Neural progenitor cell (in vitro differentiated cells): ENCODE measurements around the gene SLC23A1. TPM values are rescaled to one million over a fixed set of nuclear protein-coding genes. Genes with fewer than 3 reads are reported as not detected.
A peak's percentile ranks its signal among the peaks of the same experiment; 100 is the strongest.

Experiments
- DNase-seq: peaks from one replicate; pipeline ENCODE4 v3.0.0-alpha.2; 2016; ENCODE audit warnings: low spot score
- H2AFZ ChIP-seq: fragments of 200-600 bp; sonication (generic); replicated peaks from 2 replicates; pipeline ENCODE4 v1.6.1; 2016; ENCODE audit warnings: antibody characterized with exemption
- H3F3A ChIP-seq: fragments of 200-600 bp; sonication (generic); 2 replicates; pipeline ENCODE4 v1.6.1; 2016; ENCODE audit warnings: antibody characterized with exemption, low read depth
- H3K27ac ChIP-seq: fragments of 200-600 bp; sonication (generic); 2 replicates; pipeline ENCODE4 v1.5.1; 2016; ENCODE audit warnings: mild to moderate bottlenecking
- H3K27me3 ChIP-seq: fragments of 200-600 bp; sonication (generic); 2 replicates; pipeline ENCODE4 v1.6.1; 2016; ENCODE audit warnings: mild to moderate bottlenecking, moderate library complexity
- H3K36me3 ChIP-seq: fragments of 200-600 bp; sonication (generic); 2 replicates; pipeline ENCODE4 v1.5.1; 2016
- H3K4me1 ChIP-seq: fragments of 200-600 bp; sonication (generic); 2 replicates; pipeline ENCODE4 v1.6.1; 2016; ENCODE audit warnings: mixed run types
- H3K4me2 ChIP-seq: fragments of 200-600 bp; sonication (generic); 2 replicates; pipeline ENCODE4 v1.6.1; 2016
- H3K4me3 ChIP-seq: fragments of 200-600 bp; sonication (generic); 2 replicates; pipeline ENCODE4 v1.5.1; 2016
- H3K79me2 ChIP-seq: fragments of 200-600 bp; sonication (generic); 2 replicates; pipeline ENCODE4 v1.6.1; 2016; ENCODE audit warnings: low read depth
- H3K9ac ChIP-seq: fragments of 200-600 bp; sonication (generic); 2 replicates; pipeline ENCODE4 v1.6.1; 2016
- H3K9me3 ChIP-seq: fragments of 200-600 bp; sonication (generic); 2 replicates; pipeline ENCODE4 v1.5.1; 2016; ENCODE audit warnings: low read depth
- H4K20me1 ChIP-seq: fragments of 200-600 bp; sonication (generic); 2 replicates; pipeline ENCODE4 v1.6.1; 2016; ENCODE audit warnings: low read depth
- H3K27ac Mint-ChIP-seq: 3 replicates; pipeline ENCODE4 v1.8.0; 2021; ENCODE audit warnings: mixed read lengths
- H3K27me3 Mint-ChIP-seq: 2 replicates; pipeline ENCODE4 v1.8.0; 2022; ENCODE audit warnings: low read depth, mild to moderate bottlenecking, inconsistent platforms, moderate library complexity, mixed read lengths; ENCODE audit not compliant: insufficient read depth
- H3K36me3 Mint-ChIP-seq: 3 replicates; pipeline ENCODE4 v1.8.0; 2021; ENCODE audit warnings: mixed read lengths
- H3K4me1 Mint-ChIP-seq: 3 replicates; pipeline ENCODE4 v1.8.0; 2021; ENCODE audit warnings: mixed read lengths
- H3K4me3 Mint-ChIP-seq: 3 replicates; pipeline ENCODE4 v1.8.0; 2021; ENCODE audit warnings: mild to moderate bottlenecking, moderate library complexity, mixed read lengths
- H3K9me3 Mint-ChIP-seq: 3 replicates; pipeline ENCODE4 v1.8.0; 2020; ENCODE audit warnings: mixed read lengths
- EZH2 ChIP-seq: fragments of 200-600 bp; sonication (generic); IDR thresholded peaks from 2 replicates; pipeline ENCODE4 v1.6.1; 2017; ENCODE audit warnings: antibody characterized with exemption, mild to moderate bottlenecking, moderate library complexity
- EZH2phosphoT487 ChIP-seq: fragments of 200-600 bp; sonication (generic); IDR thresholded peaks from 2 replicates; pipeline ENCODE4 v1.6.1; 2017; ENCODE audit warnings: antibody characterized with exemption
- total RNA-seq: library from RNA; depleted of rRNA; stranded (reverse); fragments of >200 nt; gene quantifications from 2 replicates; pipeline ENCODE4 v1.2.3, GENCODE V29; 2015; ENCODE audit warnings: low replicate concordance
- TF ChIP-seq, protein P1 (sequence below): fragments of 200-600 bp; sonication (generic); IDR thresholded peaks from 2 replicates; pipeline ENCODE4 v1.5.1; 2017; ENCODE audit warnings: antibody characterized with exemption, mild to moderate bottlenecking

SLC23A1 gene
- total RNA-seq, 1 donor from 2014 or later = not detected

DNA sequence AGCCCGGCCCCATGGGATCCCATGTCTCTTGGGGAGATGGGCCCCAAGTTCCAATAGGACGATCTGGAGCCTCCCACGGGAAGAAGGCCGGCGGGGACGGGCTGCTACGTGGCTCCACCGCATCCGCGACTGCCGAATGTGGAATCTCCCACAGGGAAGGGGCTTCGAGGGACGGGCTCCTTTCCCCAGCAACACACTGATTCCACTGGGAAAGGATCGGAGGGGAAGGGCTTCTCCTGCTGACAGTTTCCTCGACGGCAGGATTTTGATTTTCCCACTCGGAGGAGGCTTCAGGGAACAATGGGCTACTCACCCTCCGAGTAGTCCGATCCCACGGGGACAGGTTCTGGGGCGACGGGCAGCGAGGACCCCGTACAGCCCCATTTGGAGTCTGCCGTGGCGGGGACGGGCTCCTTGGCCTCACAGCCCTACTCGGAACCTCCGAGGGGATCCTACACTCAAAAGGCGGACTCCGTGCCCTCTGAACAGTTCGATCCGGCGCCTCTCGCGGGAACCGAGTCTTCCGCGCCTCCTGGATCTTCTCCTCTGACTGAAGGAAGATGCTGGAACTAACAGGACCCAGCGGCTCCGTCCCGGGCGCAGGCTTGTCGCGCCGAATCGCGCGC lies 10.5 kb upstream of the SLC23A1 start:
- H3K4me1 ChIP-seq = peaks cover 12% of the 10 kb centered on the region
- H3K79me2 ChIP-seq = no peaks in the 10 kb centered on the region
- Mint-ChIP-seq H3K4me1 (peaks cover 14% of the 10 kb centered on the region), H3K4me3 (peak overlapping the region; percentile 77), H3K36me3 (peaks cover 14% of the 10 kb centered on the region), H3K27ac (no peak overlapping the region), H3K27me3 (peaks cover 30% of the 10 kb centered on the region), H3K9me3 (no peaks in the 10 kb centered on the region)
- H3K27ac ChIP-seq = no peak overlapping the region
- DNase-seq = peak; percentile 22
- H3K9me3 ChIP-seq = no peaks in the 10 kb centered on the region
- H3K27me3 ChIP-seq = peaks cover 51% of the 10 kb centered on the region
- H2AFZ ChIP-seq = peak overlapping the region; percentile 83
- peak overlapping the region; percentile 82 for H3K4me2 ChIP-seq
- no peak overlapping the region for H3K9ac ChIP-seq
- H4K20me1 ChIP-seq = peaks cover 4% of the 10 kb centered on the region
- peak overlapping the region; percentile 46 for H3K4me3 ChIP-seq
- peaks cover 36% of the 10 kb centered on the region for H3F3A ChIP-seq
- H3K36me3 ChIP-seq = no peaks in the 10 kb centered on the region
- TF ChIP-seq, protein P1, sequence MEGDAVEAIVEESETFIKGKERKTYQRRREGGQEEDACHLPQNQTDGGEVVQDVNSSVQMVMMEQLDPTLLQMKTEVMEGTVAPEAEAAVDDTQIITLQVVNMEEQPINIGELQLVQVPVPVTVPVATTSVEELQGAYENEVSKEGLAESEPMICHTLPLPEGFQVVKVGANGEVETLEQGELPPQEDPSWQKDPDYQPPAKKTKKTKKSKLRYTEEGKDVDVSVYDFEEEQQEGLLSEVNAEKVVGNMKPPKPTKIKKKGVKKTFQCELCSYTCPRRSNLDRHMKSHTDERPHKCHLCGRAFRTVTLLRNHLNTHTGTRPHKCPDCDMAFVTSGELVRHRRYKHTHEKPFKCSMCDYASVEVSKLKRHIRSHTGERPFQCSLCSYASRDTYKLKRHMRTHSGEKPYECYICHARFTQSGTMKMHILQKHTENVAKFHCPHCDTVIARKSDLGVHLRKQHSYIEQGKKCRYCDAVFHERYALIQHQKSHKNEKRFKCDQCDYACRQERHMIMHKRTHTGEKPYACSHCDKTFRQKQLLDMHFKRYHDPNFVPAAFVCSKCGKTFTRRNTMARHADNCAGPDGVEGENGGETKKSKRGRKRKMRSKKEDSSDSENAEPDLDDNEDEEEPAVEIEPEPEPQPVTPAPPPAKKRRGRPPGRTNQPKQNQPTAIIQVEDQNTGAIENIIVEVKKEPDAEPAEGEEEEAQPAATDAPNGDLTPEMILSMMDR = no peak
- TF ChIP-seq EZH2phosphoT487 (peak; percentile 60), EZH2 (peak; percentile 77)

DNA sequence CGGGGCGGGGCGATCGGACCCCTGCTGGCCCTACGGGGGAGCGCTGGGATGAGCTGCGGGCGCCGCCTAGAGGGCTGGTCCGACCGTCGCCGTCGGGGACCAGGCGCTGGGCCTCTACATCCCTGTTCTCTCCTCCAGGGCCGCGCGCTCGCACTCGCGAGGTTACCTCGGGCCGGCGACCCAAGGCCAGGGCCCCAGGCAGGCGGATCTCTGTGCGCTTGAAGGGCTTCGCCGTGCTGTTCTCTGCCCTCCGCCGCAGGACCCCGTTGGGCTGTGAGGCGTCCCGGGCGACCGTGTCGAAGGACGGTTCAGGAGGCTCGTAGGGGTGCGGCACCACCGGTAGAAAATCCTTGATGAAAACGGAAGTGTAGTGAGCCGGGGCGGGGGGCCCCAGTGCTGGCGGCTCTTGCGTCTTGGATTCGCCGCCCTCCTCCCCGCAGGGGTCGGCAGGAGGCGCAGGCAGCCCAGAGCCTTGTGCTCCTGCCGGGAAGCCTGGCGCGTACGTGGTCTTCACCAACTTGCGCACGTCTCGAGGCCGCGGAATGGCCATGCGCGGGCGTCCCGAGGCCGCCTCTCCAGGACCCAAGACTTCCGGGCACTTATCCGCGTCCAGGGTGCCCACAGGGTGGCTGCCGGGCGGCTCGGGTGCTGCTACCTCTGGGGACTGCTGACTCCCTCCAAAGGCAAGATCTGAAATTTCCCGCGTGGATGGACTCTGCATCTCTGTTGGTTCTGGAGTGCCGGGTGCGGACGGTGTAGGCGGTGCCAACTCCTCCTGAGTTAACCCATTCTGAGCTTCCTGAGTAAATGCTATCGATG lies 9.8 kb upstream of the SLC23A1 start:
- Histone ChIP-seq H2AFZ (peak overlapping the region; percentile 83), H4K20me1 (peaks cover 4% of the 10 kb centered on the region), H3K27me3 (peaks cover 51% of the 10 kb centered on the region), H3K4me2 (peak overlapping the region; percentile 82), H3K79me2 (no peaks in the 10 kb centered on the region), H3K9me3 (no peaks in the 10 kb centered on the region), H3K4me3 (peak overlapping the region; percentile 46), H3F3A (peaks cover 36% of the 10 kb centered on the region), H3K9ac (no peak overlapping the region), H3K27ac (no peak overlapping the region), H3K36me3 (no peaks in the 10 kb centered on the region), H3K4me1 (peaks cover 16% of the 10 kb centered on the region)
- H3K27me3 Mint-ChIP-seq = peaks cover 30% of the 10 kb centered on the region
- peak overlapping the region; percentile 77 for H3K4me3 Mint-ChIP-seq
- no peaks in the 10 kb centered on the region for H3K9me3 Mint-ChIP-seq
- no peak overlapping the region for H3K27ac Mint-ChIP-seq
- H3K36me3 Mint-ChIP-seq = peaks cover 12% of the 10 kb centered on the region
- DNase-seq = peak; percentile 85
- peaks cover 18% of the 10 kb centered on the region for H3K4me1 Mint-ChIP-seq
- TF ChIP-seq EZH2 (peak; percentile 57), EZH2phosphoT487 (peak; percentile 51)
- TF ChIP-seq, protein P1 = peak; percentile 66

DNA sequence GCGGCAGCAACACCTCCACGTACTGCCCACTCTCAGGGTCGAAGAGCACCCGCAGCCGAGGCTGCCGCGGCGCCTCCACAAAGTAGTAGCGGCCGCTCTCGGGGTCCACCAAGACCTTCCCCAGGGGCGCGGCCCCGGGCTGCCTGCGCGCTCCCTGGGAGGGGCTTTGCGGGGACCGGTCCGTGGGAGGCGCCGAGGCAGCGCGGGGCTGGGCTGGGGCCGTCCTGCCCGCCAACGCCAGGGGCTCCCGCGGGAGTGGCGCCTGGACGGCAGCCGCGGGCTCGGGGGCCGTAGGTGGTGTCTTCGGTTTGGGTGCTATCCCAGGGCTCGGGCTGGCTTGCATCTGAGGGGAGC lies 9.2 kb upstream of the SLC23A1 start:
- Histone ChIP-seq H3F3A (peaks cover 36% of the 10 kb centered on the region), H3K27ac (no peak overlapping the region), H2AFZ (peak overlapping the region; percentile 83), H3K36me3 (no peaks in the 10 kb centered on the region), H3K9ac (no peak overlapping the region), H3K4me3 (peak overlapping the region; percentile 46), H4K20me1 (peaks cover 4% of the 10 kb centered on the region), H3K4me1 (peaks cover 16% of the 10 kb centered on the region), H3K9me3 (no peaks in the 10 kb centered on the region), H3K27me3 (peaks cover 51% of the 10 kb centered on the region), H3K4me2 (peak overlapping the region; percentile 82), H3K79me2 (no peaks in the 10 kb centered on the region)
- no peak overlapping the region for H3K27ac Mint-ChIP-seq
- DNase-seq = no peak
- H3K36me3 Mint-ChIP-seq = peaks cover 9% of the 10 kb centered on the region
- no peak overlapping the region for H3K4me3 Mint-ChIP-seq
- no peaks in the 10 kb centered on the region for H3K9me3 Mint-ChIP-seq
- peaks cover 30% of the 10 kb centered on the region for H3K27me3 Mint-ChIP-seq
- H3K4me1 Mint-ChIP-seq = peaks cover 18% of the 10 kb centered on the region
- TF ChIP-seq EZH2phosphoT487 = no peak
- no peak for TF ChIP-seq EZH2
- TF ChIP-seq, protein P1 = no peak
